ENCODE measurements around the gene SRPRA.

DNA sequence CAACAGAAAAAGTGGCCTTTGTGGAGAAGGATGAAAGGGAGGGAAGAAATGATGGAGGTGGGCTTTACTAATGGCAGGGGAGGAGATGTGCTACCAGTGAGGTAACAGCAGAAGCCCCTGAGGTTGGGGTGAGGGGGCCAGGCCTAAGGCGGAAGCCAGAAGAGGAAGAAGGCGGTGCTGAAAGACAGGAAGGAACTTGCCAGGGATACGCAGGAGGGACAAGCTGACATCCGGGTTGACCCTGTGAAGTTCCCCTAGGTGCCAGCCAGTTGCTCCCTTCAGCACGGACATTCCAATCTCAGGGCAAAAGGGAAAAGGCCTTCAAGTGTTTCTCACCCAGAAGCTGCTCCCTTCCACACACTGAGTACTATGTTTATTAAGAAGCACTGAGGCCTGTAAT, 11.9 kb upstream of the SRPRA start:
- TF ChIP-seq SPI1 (IDR thresholded peaks at IDR 0.05; ENCODE audit: low read depth, low read length) = no peak
- TF ChIP-seq POLR2A (IDR thresholded peaks at IDR 0.05; ENCODE audit: low read depth, low read length) = no peak
